22Rv1 (cell line): ENCODE data around the gene MFSD2B.

Experiments used
- H3K27ac ChIP-seq: fragments of 450-650 bp; 2 replicates; pipeline ENCODE4 v1.5.1; 2017
- ZFX ChIP-seq: fragments of 450-650 bp; IDR thresholded peaks from 2 replicates; pipeline ENCODE4 v1.6.1; 2017; ENCODE audit warnings: antibody characterized with exemption, borderline replicate concordance
- TF ChIP-seq, protein P1 (sequence below): fragments of 450-650 bp; IDR thresholded peaks from 2 replicates; pipeline ENCODE4 v1.5.1; 2017; ENCODE audit warnings: mild to moderate bottlenecking

Gene MFSD2B

DNA sequence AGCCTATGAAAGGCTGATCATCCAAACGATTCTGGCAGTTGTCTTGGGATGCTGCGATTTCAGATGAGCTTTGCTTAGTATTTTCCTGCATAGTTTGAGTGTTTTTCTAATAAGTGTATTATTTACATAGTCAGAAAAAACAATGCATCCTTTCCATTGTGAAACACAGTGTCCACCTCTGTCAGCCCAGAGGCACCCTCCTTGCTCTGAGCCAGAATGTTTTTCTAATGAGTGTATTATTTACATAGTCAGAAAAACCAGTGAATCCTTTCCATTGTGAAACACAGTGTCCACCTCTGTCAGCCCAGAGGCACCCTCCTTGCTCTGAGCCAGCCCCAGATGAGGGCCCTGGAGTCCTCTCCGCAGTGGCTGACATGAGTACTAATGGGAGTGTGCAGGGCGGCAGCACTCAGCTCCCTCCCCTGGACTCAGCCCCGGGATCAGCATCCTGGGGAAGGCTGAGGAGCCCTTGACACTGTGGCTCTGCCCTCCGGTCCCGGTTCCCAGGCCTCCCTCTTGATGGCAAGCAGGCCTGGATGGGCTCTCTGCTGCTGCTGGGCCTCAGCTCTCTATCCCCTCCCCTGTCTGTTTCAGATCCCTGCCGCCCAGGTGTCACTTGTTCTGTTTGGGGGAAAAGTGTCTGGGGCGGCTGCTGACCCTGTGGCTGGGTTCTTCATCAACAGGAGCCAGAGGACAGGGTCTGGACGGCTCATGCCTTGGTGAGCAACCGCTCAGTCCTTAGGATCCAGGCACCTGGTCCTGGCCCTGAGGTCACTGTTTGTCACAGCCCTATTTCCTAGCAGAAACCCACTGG is 5.9 kb downstream of the MFSD2B start:
- no peak for TF ChIP-seq ZFX
- TF ChIP-seq, protein P1, sequence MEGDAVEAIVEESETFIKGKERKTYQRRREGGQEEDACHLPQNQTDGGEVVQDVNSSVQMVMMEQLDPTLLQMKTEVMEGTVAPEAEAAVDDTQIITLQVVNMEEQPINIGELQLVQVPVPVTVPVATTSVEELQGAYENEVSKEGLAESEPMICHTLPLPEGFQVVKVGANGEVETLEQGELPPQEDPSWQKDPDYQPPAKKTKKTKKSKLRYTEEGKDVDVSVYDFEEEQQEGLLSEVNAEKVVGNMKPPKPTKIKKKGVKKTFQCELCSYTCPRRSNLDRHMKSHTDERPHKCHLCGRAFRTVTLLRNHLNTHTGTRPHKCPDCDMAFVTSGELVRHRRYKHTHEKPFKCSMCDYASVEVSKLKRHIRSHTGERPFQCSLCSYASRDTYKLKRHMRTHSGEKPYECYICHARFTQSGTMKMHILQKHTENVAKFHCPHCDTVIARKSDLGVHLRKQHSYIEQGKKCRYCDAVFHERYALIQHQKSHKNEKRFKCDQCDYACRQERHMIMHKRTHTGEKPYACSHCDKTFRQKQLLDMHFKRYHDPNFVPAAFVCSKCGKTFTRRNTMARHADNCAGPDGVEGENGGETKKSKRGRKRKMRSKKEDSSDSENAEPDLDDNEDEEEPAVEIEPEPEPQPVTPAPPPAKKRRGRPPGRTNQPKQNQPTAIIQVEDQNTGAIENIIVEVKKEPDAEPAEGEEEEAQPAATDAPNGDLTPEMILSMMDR = no peak
- peak overlapping the region; percentile 13; the same call in 1 of the 2 replicates for H3K27ac ChIP-seq

DNA sequence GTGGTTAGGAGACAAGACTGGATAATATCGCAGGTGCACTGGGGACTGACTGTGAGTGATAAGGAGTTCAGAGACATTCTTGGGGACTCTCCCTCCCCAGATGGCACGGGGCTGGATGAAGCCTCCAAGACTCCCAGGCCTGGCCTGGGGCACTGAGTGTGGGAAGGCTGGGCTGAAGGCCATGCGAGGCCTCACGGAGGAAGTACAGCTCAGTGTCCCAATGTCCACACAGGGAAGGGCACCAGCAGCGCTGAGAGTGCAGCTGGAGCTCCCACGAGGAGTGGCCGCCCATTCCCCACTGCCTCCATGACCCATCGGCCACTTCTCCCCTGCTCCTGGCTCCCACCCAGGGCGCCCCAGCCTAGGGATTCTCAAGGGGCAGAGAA is 6.5 kb downstream of the MFSD2B start:
- peak overlapping the region; percentile 13; the same call in 1 of the 2 replicates for H3K27ac ChIP-seq
- TF ChIP-seq, protein P1 = no peak
- no peak for TF ChIP-seq ZFX

DNA sequence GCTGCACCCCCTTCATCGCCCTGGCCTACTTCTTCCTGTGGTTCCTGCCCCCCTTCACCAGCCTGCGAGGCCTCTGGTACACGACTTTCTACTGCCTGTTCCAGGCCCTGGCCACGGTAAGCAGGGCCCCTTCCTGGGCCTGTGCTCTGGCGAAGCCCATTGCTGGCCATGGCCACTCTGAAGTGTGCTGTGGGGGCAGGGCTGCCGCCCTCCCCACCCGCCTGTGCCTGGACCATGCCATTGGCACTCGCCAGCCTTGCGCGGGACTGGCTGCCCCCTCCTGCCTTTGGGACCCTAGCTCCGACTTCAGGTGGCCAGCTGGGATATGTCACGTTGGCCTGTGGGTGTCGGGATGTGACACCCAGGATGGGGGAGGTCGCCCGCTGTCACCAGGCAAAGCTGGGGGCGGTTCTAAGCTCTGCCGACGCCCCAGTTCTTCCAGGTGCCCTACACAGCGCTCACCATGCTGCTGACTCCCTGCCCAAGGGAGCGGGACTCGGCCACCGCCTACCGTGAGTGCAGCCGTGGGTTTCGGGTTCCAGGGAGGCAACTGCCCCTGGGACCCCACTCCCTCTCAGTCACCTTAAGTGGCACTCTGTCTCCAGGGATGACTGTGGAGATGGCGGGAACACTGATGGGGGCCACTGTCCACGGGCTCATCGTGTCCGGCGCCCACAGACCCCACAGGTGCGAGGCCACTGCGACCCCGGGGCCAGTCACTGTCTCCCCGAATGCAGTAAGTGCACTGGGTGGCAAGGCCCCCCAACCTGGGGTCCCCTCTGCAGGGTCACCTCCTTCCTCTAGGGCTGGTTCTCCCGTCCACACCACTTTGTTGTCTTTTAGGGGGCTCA is 7.2 kb downstream of the MFSD2B start:
- TF ChIP-seq ZFX = no peak
- TF ChIP-seq, protein P1 = no peak
- H3K27ac ChIP-seq = no peak overlapping the region

DNA sequence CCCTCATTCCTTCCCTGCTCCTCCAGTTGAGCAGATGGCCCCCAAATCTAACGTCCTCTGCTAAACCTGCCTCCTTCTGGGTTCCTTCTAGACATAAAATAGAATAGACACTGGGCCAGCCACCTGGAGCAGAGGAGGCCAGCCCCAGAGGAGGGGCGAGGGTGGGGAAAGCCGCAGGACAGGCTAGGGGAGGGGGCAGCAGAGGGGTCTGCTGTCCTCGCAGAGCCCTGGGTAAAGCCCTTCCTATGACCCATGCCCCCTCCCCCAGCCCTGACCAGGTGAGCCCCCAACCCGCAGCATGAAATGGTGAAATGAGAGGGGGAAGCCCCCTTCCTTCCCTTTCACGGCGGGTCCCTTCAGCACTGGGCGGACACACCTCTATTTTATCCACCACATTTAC is 7.8 kb downstream of the MFSD2B start:
- TF ChIP-seq, protein P1 = no peak
- no peak for TF ChIP-seq ZFX
- H3K27ac ChIP-seq = no peak overlapping the region

DNA sequence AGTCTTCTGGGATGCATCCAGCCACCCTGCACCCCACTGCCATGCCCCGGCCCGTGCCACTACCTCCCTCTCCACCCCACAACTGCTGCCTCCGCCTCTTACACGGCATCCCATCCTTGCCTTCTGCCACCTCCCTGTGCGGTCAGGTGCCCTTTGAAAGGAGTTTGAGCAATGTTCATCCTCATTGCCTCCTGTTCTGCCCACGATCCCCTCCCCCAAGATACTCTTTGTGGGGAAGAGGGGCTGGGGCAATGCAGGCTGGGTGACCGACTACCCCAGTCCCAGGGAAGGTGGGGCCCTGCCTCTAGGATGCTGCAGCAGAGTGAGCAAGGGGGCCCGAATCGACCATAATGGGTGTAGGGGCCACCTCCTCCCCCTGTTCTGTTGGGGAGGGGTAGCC is 8.4 kb downstream of the MFSD2B start:
- TF ChIP-seq, protein P1 = no peak
- no peak for TF ChIP-seq ZFX
- H3K27ac ChIP-seq = no peak overlapping the region

DNA sequence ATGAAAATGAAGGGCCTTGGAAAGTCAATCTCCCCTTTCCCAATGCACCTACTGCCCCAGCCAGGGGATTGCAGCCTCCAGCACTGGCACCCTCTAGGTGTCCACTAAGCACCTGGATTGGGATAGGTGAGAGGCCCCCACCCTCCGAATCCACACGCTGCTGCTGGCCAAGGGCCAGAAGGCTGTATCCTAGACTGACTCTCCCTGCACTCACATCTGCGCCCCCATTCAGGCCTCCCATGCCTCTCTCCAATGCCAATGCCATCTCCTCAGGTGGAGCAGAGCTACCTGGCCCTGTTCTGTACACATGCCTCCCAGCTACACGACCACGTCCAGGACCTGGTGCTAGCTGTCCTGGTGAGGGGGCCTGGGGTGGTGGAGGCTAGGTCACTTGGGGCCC is 9.8 kb downstream of the MFSD2B start:
- no peak overlapping the region for H3K27ac ChIP-seq
- TF ChIP-seq ZFX = no peak

DNA sequence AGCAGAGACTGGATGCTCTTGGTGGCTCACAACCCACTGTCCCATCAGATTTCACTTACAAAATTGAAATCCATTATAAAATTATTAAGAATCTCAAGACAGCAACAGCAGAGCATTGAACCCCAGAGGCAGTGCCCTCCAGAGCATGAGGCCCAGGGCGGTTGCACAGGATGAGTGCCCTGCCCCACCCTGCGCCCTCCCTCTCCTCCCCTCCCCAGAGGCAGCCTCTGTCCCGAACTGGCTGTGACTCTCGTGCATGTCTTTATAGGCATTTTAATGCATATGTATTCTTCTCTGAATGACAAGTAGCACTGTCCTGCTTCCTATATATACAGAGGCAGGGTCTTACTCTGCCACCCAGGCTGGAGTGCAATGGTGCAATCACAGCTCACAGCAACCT is 10.4 kb downstream of the MFSD2B start:
- H3K27ac ChIP-seq = no peak overlapping the region
- TF ChIP-seq, protein P1 = no peak
- TF ChIP-seq ZFX = no peak
